ENCODE results near the gene LAGE3. TPM values are rescaled to one million over a fixed set of nuclear protein-coding genes. Genes with fewer than 3 reads are reported as not detected.

Gene LAGE3

Small RNA genes lying within 50 kb of the gene (small RNA-seq; reads per million reads assigned to genes)
- gene MIR6858 (not detected), gene RN7SL697P (not detected)

Measured in skeletal muscle satellite cell (primary cell).